WTC11 (cell line): ENCODE data around the gene NTRK2. TPM values are rescaled to one million over a fixed set of nuclear protein-coding genes. Genes with fewer than 3 reads are reported as not detected.
A peak's percentile ranks its signal among the peaks of the same experiment; 100 is the strongest.

Experiments
- ATAC-seq: fragments of 200-7000 bp; cut with Tn5 transposase; 2 replicates; pipeline ENCODE4 v1.10.0; 2021; ENCODE audit warnings: mild to moderate bottlenecking, moderate library complexity
- CTCF ChIA-PET: fragments of 300-600 bp; sonication (Branson Sonifier 250); formaldehyde crosslinking; loops from one replicate; lab custom pipeline; 2021; ENCODE audit warnings: antibody characterized with exemption; lab: Charles Lee
- POLR2A ChIA-PET: fragments of 350-600 bp; sonication (Branson Sonifier 250); formaldehyde crosslinking; loops from one replicate; lab custom pipeline; 2021; ENCODE audit warnings: antibody characterized with exemption; lab: Charles Lee
- DNase-seq: peaks from one replicate; pipeline ENCODE4 v3.0.0; 2021; ENCODE audit warnings: low spot score
- H3K27ac Mint-ChIP-seq: 2 replicates; pipeline ENCODE4 v1.8.0; 2021; ENCODE audit warnings: mixed read lengths
- H3K27me3 Mint-ChIP-seq: 2 replicates; pipeline ENCODE4 v1.8.0; 2021; ENCODE audit warnings: low read depth, mild to moderate bottlenecking, moderate library complexity, mixed read lengths
- H3K36me3 Mint-ChIP-seq: 2 replicates; pipeline ENCODE4 v1.8.0; 2021; ENCODE audit warnings: mixed read lengths
- H3K4me1 Mint-ChIP-seq: 2 replicates; pipeline ENCODE4 v1.8.0; 2022; ENCODE audit warnings: mixed read lengths
- H3K4me3 Mint-ChIP-seq: 2 replicates; pipeline ENCODE4 v1.8.0; 2021; ENCODE audit warnings: mild to moderate bottlenecking, moderate library complexity, mixed read lengths
- H3K9me3 Mint-ChIP-seq: 2 replicates; pipeline ENCODE4 v1.8.0; 2021; ENCODE audit warnings: mixed read lengths
- CTCF ChIP-seq: fragments of 200-600 bp; IDR thresholded peaks from 2 replicates; pipeline ENCODE4 v1.8.0; 2022; ENCODE audit warnings: antibody characterized with exemption
- ERG ChIP-seq: fragments of 250-450 bp; sonication (Bioruptor Pico); IDR thresholded peaks from 2 replicates; pipeline ENCODE4 v1.8.0; 2021; ENCODE audit warnings: mild to moderate bottlenecking
- ETV6 ChIP-seq: sonication (generic); formaldehyde crosslinking; IDR thresholded peaks from 2 replicates; pipeline ENCODE4 v1.8.1; 2022; ENCODE audit warnings: mild to moderate bottlenecking, missing genetic modification reagents
- GABPB1 ChIP-seq: sonication (generic); formaldehyde crosslinking; IDR thresholded peaks from 2 replicates; pipeline ENCODE4 v1.8.1; 2023; ENCODE audit warnings: mild to moderate bottlenecking, missing genetic modification reagents
- GRHL2 ChIP-seq: fragments of 250-450 bp; sonication (Bioruptor Pico); IDR thresholded peaks from 2 replicates; pipeline ENCODE4 v1.8.0; 2022; ENCODE audit warnings: mild to moderate bottlenecking, moderate library complexity; ENCODE audit not compliant: insufficient replicate concordance, severe bottlenecking
- GTF2I ChIP-seq: fragments of 250-450 bp; sonication (Bioruptor Pico); conservative IDR thresholded peaks from 2 replicates; pipeline ENCODE4 v1.4.0; 2021; ENCODE audit warnings: mild to moderate bottlenecking
- IRF1 ChIP-seq: sonication (generic); formaldehyde crosslinking; IDR thresholded peaks from 2 replicates; pipeline ENCODE4 v1.8.0; 2023; ENCODE audit warnings: missing genetic modification reagents
- PRRX2 ChIP-seq: fragments of 250-450 bp; sonication (Bioruptor Pico); IDR thresholded peaks from 2 replicates; pipeline ENCODE4 v1.8.0; 2021; ENCODE audit warnings: mild to moderate bottlenecking
- SP1 ChIP-seq: sonication (generic); formaldehyde crosslinking; conservative IDR thresholded peaks from 2 replicates; pipeline ENCODE4 v1.8.1; 2022; ENCODE audit warnings: missing genetic modification reagents
- TEAD1 ChIP-seq: sonication (generic); formaldehyde crosslinking; IDR thresholded peaks from 2 replicates; pipeline ENCODE4 v1.8.0; 2022; ENCODE audit warnings: mild to moderate bottlenecking, missing genetic modification reagents
- ZBTB21 ChIP-seq: sonication (generic); formaldehyde crosslinking; IDR thresholded peaks from 2 replicates; pipeline ENCODE4 v1.8.1; 2023; ENCODE audit warnings: mild to moderate bottlenecking, missing genetic modification reagents, borderline replicate concordance
- ZNF281 ChIP-seq: sonication (generic); formaldehyde crosslinking; IDR thresholded peaks from 2 replicates; pipeline ENCODE4 v1.8.0; 2023; ENCODE audit warnings: mild to moderate bottlenecking, missing genetic modification reagents
- ZNF317 ChIP-seq: sonication (generic); formaldehyde crosslinking; IDR thresholded peaks from 2 replicates; pipeline ENCODE4 v1.8.1; 2023; ENCODE audit warnings: low read depth, mild to moderate bottlenecking, moderate library complexity, missing genetic modification reagents, borderline replicate concordance
- ZNF671 ChIP-seq: fragments of 250-450 bp; sonication (Bioruptor Pico); IDR thresholded peaks from 2 replicates; pipeline ENCODE4 v1.8.0; 2021; ENCODE audit warnings: mild to moderate bottlenecking
- total RNA-seq: library from RNA; stranded (reverse); gene quantifications from 3 replicates; pipeline ENCODE4 v1.2.3, GENCODE V29; 2021

The NTRK2 gene
- total RNA-seq, 1 experiment from 2014 or later, result 0.02 TPM

- TF ChIP-seq ERG (CRISPR knock-in tag), result no peak
- TF ChIP-seq IRF1 (CRISPR knock-in tag), result no peak
- no peak for TF ChIP-seq ETV6 (CRISPR knock-in tag)
- TF ChIP-seq SP1 (CRISPR knock-in tag), result no peak
- no peak for TF ChIP-seq GRHL2 (CRISPR knock-in tag)
- no peak for TF ChIP-seq ZNF281 (CRISPR knock-in tag)
These were observed 110.9 kb downstream of the NTRK2 start (continued) for GRCh38 chr9:84780385-84780784.

- Mint-ChIP-seq H3K4me1 (no peaks in the 10 kb centered on the region), H3K27ac (no peak overlapping the region)
- TF ChIP-seq ZNF317 (no peak), ZBTB21 (CRISPR knock-in tag) (no peak), PRRX2 (CRISPR knock-in tag) (no peak), CTCF (peak; percentile 29; the same call in 1 of the 2 replicates), GTF2I (no peak), TEAD1 (no peak)
- TF ChIP-seq, all 79 proteins: peak for 1
- CTCF ChIA-PET, result interaction anchor here (0.6 to 2.5 kb wide), 10 partner anchors 25 to 826 kb away, joined by 3 to 17 read pairs (median 4); no protein-coding TSS in a partner anchor
- Mint-ChIP-seq H3K36me3 (no peaks in the 10 kb centered on the region), H3K27me3 (no peaks in the 10 kb centered on the region), H3K9me3 (no peaks in the 10 kb centered on the region), H3K4me3 (no peak overlapping the region)
- DNase-seq (peak; percentile 19), ATAC-seq (no peak)
- POLR2A ChIA-PET, result no interaction called here
These were observed 111.9 kb downstream of the NTRK2 start for GRCh38 chr9:84781458-84781857.

GRCh38 chr9:84781931-84782866 lies 112.7 kb downstream of the NTRK2 start:
- POLR2A ChIA-PET, result interaction anchor here (0.6 kb wide), 1 partner anchor 285 kb away, joined by 3 read pairs; no protein-coding TSS in a partner anchor
- Mint-ChIP-seq H3K4me3 (no peak overlapping the region), H3K4me1 (no peaks in the 10 kb centered on the region), H3K27me3 (no peaks in the 10 kb centered on the region), H3K27ac (no peak overlapping the region), H3K9me3 (no peaks in the 10 kb centered on the region), H3K36me3 (no peaks in the 10 kb centered on the region)
- no peak for DNase-seq
- no peak for ATAC-seq
- TF ChIP-seq ZNF671 (CRISPR knock-in tag), result no peak
- no peak for TF ChIP-seq GABPB1
- no peak for TF ChIP-seq ZNF317
- CTCF ChIA-PET, result interaction anchor here (0.6 to 2.5 kb wide), 12 partner anchors 12 to 826 kb away, joined by 3 to 17 read pairs (median 4); no protein-coding TSS in a partner anchor
